Right atrium auricular region (tissue), 2 donors: ENCODE data around the gene SIGLEC1. TPM values are rescaled to one million over a fixed set of nuclear protein-coding genes. Genes with fewer than 3 reads are reported as not detected.

ENCODE experiments used
- DNase-seq: peaks from one replicate; pipeline ENCODE4 v3.0.0-alpha.2; 2019; ENCODE audit warnings: low spot score
- H3K27ac ChIP-seq, 2 donors: fragments of 200-600 bp; sonication (generic); 1 replicate in 1 of 2; 2 replicates in 1 of 2; pipeline ENCODE4 v1.5.1; 2016 to 2019
- H3K27me3 ChIP-seq, 2 donors: fragments of 200-600 bp; sonication (generic); one replicate each; pipeline versions ENCODE4 v1.5.1 to v1.6.0; 2017 to 2019
- H3K36me3 ChIP-seq: fragments of 200-600 bp; sonication (generic); one replicate; pipeline ENCODE4 v1.5.1; 2016
- H3K4me1 ChIP-seq, 2 donors: fragments of 200-600 bp; sonication (generic); one replicate each; pipeline versions ENCODE4 v1.5.1 to v1.6.0; 2017 to 2019
- H3K4me3 ChIP-seq, 2 donors: fragments of 200-600 bp; sonication (generic); 1 replicate in 1 of 2; 2 replicates in 1 of 2; pipeline ENCODE4 v1.5.1; 2017 to 2019; ENCODE audit warnings: mild to moderate bottlenecking in 1 of 2, moderate library complexity in 1 of 2
- H3K9me3 ChIP-seq, 2 donors: fragments of 200-600 bp; sonication (generic); one replicate each; pipeline ENCODE4 v1.5.1; 2019
- CTCF ChIP-seq, 2 donors: fragments of 200-600 bp; sonication (generic); IDR thresholded peaks; one replicate each; pipeline ENCODE4 v1.5.1; 2019; ENCODE audit warnings: antibody characterized with exemption in 2 of 2
- total RNA-seq, 2 donors: library from RNA; depleted of rRNA; stranded (reverse); fragments of >200 nt; gene quantifications; one replicate each; pipeline ENCODE4 v1.1.0, GENCODE V29; 2016

SIGLEC1 gene
- total RNA-seq, 2 donors from 2014 or later = 3.2 to 3.9 TPM

GRCh38 chr20:3670511-3670910 lies 41.9 kb downstream of the SIGLEC1 start:
- TF ChIP-seq CTCF (IDR thresholded peaks at IDR 0.05) = no peak
- no peak for DNase-seq
- H3K9me3 ChIP-seq = no peaks in the 10 kb centered on the region
- H3K4me1 ChIP-seq = peaks cover 0 to 5% of the 10 kb centered on the region in 2 donors
- no peak overlapping the region for H3K27ac ChIP-seq
- no peaks in the 10 kb centered on the region for H3K36me3 ChIP-seq
- no peaks in the 10 kb centered on the region for H3K27me3 ChIP-seq
- no peak overlapping the region for H3K4me3 ChIP-seq

DNA sequence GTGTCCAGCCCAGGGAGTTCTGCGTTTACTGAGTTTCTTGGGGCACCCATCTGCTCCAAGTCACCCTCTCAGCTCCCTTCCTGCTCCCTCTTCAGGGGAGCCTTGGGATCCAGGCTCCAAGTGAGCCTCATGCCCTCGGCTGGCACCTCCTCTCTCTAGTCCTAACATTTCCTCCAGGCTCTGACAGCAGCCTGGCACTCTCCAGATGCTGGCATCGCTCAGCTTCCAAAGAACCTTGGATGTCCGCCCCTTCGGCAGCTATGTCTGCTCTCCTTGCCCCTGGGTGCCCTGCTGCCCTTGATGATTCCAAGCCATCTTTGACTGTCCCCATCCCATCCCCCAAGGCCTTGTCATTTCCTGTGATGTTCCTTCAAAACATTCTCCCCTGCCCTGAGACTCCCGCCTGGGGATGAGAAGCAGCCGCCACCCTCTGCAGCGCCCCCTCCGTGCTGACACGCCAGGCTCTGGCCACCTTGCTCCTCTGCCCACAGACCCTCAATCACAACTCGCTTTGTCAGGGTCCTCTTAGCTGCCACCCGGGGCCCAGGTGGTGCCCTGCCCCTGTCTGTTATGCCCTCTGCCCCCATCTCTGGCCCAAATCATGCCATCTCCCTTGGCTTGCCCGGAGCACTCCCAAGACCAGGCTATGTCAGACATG lies 42.6 kb downstream of the SIGLEC1 start:
- no peak for TF ChIP-seq CTCF (IDR thresholded peaks at IDR 0.05)
- H3K36me3 ChIP-seq = no peaks in the 10 kb centered on the region
- H3K27ac ChIP-seq = no peak overlapping the region
- H3K4me3 ChIP-seq = no peak overlapping the region
- H3K4me1 ChIP-seq = peaks cover 0 to 5% of the 10 kb centered on the region in 2 donors
- DNase-seq = no peak
- H3K9me3 ChIP-seq = no peaks in the 10 kb centered on the region
- no peaks in the 10 kb centered on the region for H3K27me3 ChIP-seq

- Histone ChIP-seq H3K9me3 (no peaks in the 10 kb centered on the region), H3K4me1 (peaks cover 0 to 2% of the 10 kb centered on the region in 2 donors), H3K27me3 (no peaks in the 10 kb centered on the region), H3K36me3 (no peaks in the 10 kb centered on the region), H3K27ac (no peak overlapping the region), H3K4me3 (no peak overlapping the region)
- no peak for DNase-seq
- no peak for TF ChIP-seq CTCF (IDR thresholded peaks at IDR 0.05)
Measured at GRCh38 chr20:3667434-3668037, 44.9 kb downstream of the SIGLEC1 start.

DNA sequence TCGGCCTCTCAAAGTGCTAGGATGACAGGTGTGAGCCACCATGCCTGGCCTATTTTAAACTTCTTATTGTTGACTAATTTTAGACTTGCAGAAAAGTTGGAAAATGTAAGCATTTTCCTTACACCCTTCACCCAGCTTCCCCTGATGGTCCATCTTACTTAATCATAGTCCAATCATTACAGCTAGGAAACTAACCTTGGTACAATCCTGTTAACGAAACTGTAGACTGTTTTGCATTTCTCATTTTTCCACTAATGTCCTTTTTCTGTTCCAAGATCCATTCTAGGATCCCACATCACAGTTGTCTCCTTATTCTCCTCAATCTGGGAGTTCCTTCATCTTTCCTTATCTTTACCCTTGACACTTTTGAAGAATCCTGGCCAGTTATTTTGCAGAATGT lies 48.5 kb downstream of the SIGLEC1 start:
- H3K27me3 ChIP-seq = peaks cover 0 to 14% of the 10 kb centered on the region in 2 donors
- no peaks in the 10 kb centered on the region for H3K36me3 ChIP-seq

GRCh38 chr20:3663031-3663701 lies 49.2 kb downstream of the SIGLEC1 start, which contains the start of gene GFRA4:
Gene GFRA4, minus strand, starts transcription at chr20:3663399. Its CDS starts 0 bp downstream, at chr20:3663399.
- no peaks in the 10 kb centered on the region for H3K36me3 ChIP-seq
- no peak for TF ChIP-seq CTCF (IDR thresholded peaks at IDR 0.05)
- H3K4me1 ChIP-seq = peaks cover 0 to 10% of the 10 kb centered on the region in 2 donors
- no peak within 1 kb of the TSS for H3K27ac ChIP-seq
- peaks cover 0 to 14% of the 10 kb centered on the region in 2 donors for H3K27me3 ChIP-seq
- DNase-seq = no peak
- H3K9me3 ChIP-seq = no peaks in the 10 kb centered on the region
- no peak within 1 kb of the TSS for H3K4me3 ChIP-seq

More for the DNA sequence above, 48.5 kb downstream of the SIGLEC1 start:
- Histone ChIP-seq H3K9me3 (no peaks in the 10 kb centered on the region), H3K4me3 (no peak overlapping the region), H3K4me1 (peaks cover 0 to 10% of the 10 kb centered on the region in 2 donors), H3K27ac (no peak overlapping the region)
- no peak for TF ChIP-seq CTCF (IDR thresholded peaks at IDR 0.05)
- DNase-seq = no peak

Other genes starting within 250 kb of the SIGLEC1 start
- 10 to 100 TPM; 22.5 to 28.1 TPM for gene ATRN, start 241.6 kb downstream of the SIGLEC1 start, total RNA-seq
- gene GFRA4, start 49.2 kb downstream of the SIGLEC1 start, total RNA-seq = not detected
- gene ADAM33, start 30.6 kb downstream of the SIGLEC1 start, total RNA-seq = 10 to 100 TPM in 1 of 2 donors, 1 to 10 TPM in 1; 9.7 to 13.8 TPM
- gene HSPA12B, start 20.1 kb upstream of the SIGLEC1 start, total RNA-seq = 10 to 100 TPM; 11.2 to 13.4 TPM
- gene ADISSP, start 55.2 kb upstream of the SIGLEC1 start, total RNA-seq = 10 to 100 TPM; 10.8 to 11.2 TPM
- gene SPEF1, start 68.8 kb upstream of the SIGLEC1 start, total RNA-seq = under 1 TPM in 1 of 2 donors, not detected in 1; 0.31 TPM
- gene CENPB, start 74.1 kb upstream of the SIGLEC1 start, total RNA-seq = 10 to 100 TPM; 49.1 to 77.1 TPM
- gene CDC25B, start 83.7 kb upstream of the SIGLEC1 start, total RNA-seq = 10 to 100 TPM; 10.4 to 11.4 TPM
- gene AP5S1, start 107.9 kb upstream of the SIGLEC1 start, total RNA-seq = 10 to 100 TPM; 14.6 to 17.3 TPM
- gene MAVS, start 134.2 kb upstream of the SIGLEC1 start, total RNA-seq = 10 to 100 TPM; 27.5 to 29.7 TPM
- gene PANK2, start 176.8 kb upstream of the SIGLEC1 start, total RNA-seq = 10 to 100 TPM; 15.5 to 19.5 TPM